H9 (cell line): Measurements from ENCODE around the gene FN1. TPM values are rescaled to one million over a fixed set of nuclear protein-coding genes. Genes with fewer than 3 reads are reported as not detected.

Experiments used
- DNase-seq: peaks from one replicate; pipeline ENCODE4 v3.0.0-alpha.2; 2017
- H2AFZ ChIP-seq: one replicate; pipeline ENCODE4 v1.6.1; 2013; ENCODE audit warnings: mild to moderate bottlenecking, low read length, control low read depth, moderate library complexity
- H2AK5ac ChIP-seq: 2 replicates; pipeline ENCODE4 v1.6.1; 2013; ENCODE audit warnings: low read length, control low read depth, mixed read lengths; ENCODE audit not compliant: insufficient read length
- H2BK120ac ChIP-seq: one replicate; pipeline ENCODE4 v1.6.1; 2013; ENCODE audit warnings: low read depth, mild to moderate bottlenecking, low read length, control low read depth, inconsistent platforms; ENCODE audit not compliant: poor library complexity, severe bottlenecking
- H2BK12ac ChIP-seq: 2 replicates; pipeline ENCODE4 v1.6.1; 2013; ENCODE audit warnings: low read length, control low read depth, mixed read lengths, low read depth; ENCODE audit not compliant: insufficient read length
- H2BK15ac ChIP-seq: 2 replicates; pipeline ENCODE4 v1.6.1; 2013; ENCODE audit warnings: low read depth, low read length, control low read depth
- H2BK20ac ChIP-seq: one replicate; pipeline ENCODE4 v1.6.1; 2013; ENCODE audit warnings: low read depth, mild to moderate bottlenecking, low read length, control low read depth, inconsistent platforms; ENCODE audit not compliant: poor library complexity, severe bottlenecking
- H2BK5ac ChIP-seq: 2 replicates; pipeline ENCODE4 v1.6.1; 2013; ENCODE audit warnings: low read length, control low read depth, mixed read lengths; ENCODE audit not compliant: insufficient read length
- H3K14ac ChIP-seq: 2 replicates; pipeline ENCODE4 v1.6.1; 2013; ENCODE audit warnings: low read length, control low read depth; ENCODE audit not compliant: insufficient read depth
- H3K18ac ChIP-seq: 2 replicates; pipeline ENCODE4 v1.6.1; 2013; ENCODE audit warnings: low read depth, mild to moderate bottlenecking, mixed read lengths, low read length, control low read depth; ENCODE audit not compliant: insufficient read length
- H3K23ac ChIP-seq: 2 replicates; pipeline ENCODE4 v1.6.1; 2013; ENCODE audit warnings: low read length, control low read depth, mixed read lengths, low read depth; ENCODE audit not compliant: insufficient read length
- H3K23me2 ChIP-seq: 2 replicates; pipeline ENCODE4 v1.6.1; 2013; ENCODE audit warnings: low read depth, mild to moderate bottlenecking, mixed read lengths, low read length, control low read depth; ENCODE audit not compliant: insufficient read length, poor library complexity, severe bottlenecking
- H3K27ac ChIP-seq: 2 replicates; pipeline ENCODE4 v1.5.1; 2013; ENCODE audit warnings: low read length, control low read depth, mixed read lengths, low read depth; ENCODE audit not compliant: insufficient read length
- H3K27me3 ChIP-seq: 2 replicates; pipeline ENCODE4 v1.6.1; 2013; ENCODE audit warnings: low read length, control low read depth, inconsistent platforms; ENCODE audit not compliant: insufficient read depth
- H3K4ac ChIP-seq: 2 replicates; pipeline ENCODE4 v1.6.1; 2013; ENCODE audit warnings: low read depth, mild to moderate bottlenecking, control low read depth, inconsistent platforms, low read length, moderate library complexity
- H3K4me1 ChIP-seq: 2 replicates; pipeline ENCODE4 v1.6.1; 2013; ENCODE audit warnings: low read length, control low read depth, inconsistent platforms; ENCODE audit not compliant: insufficient read depth
- H3K4me2 ChIP-seq: 2 replicates; pipeline ENCODE4 v1.6.1; 2013; ENCODE audit warnings: low read length, control low read depth, mixed read lengths; ENCODE audit not compliant: insufficient read length, insufficient read depth
- H3K56ac ChIP-seq: 2 replicates; pipeline ENCODE4 v1.6.1; 2013; ENCODE audit warnings: low read depth, mild to moderate bottlenecking, mixed read lengths, low read length, control low read depth; ENCODE audit not compliant: insufficient read length
- H3K79me1 ChIP-seq: 2 replicates; pipeline ENCODE4 v1.6.1; 2013; ENCODE audit warnings: low read depth, mild to moderate bottlenecking, moderate library complexity, low read length, control low read depth, inconsistent platforms; ENCODE audit not compliant: insufficient read depth, poor library complexity, severe bottlenecking
- H3K79me2 ChIP-seq: 2 replicates; pipeline ENCODE4 v1.6.1; 2013; ENCODE audit warnings: low read length, control low read depth, inconsistent platforms; ENCODE audit not compliant: insufficient read depth
- H3K9ac ChIP-seq: 2 replicates; pipeline ENCODE4 v1.6.1; 2013; ENCODE audit warnings: low read length, control low read depth, mixed read lengths; ENCODE audit not compliant: insufficient read length; ENCODE audit errors: extremely low read depth
- H3K9me3 ChIP-seq: one replicate; pipeline ENCODE4 v1.6.1; 2013; ENCODE audit warnings: low read depth, low read length, inconsistent platforms; ENCODE audit not compliant: control insufficient read depth
- H3T11ph ChIP-seq: one replicate; pipeline ENCODE4 v1.6.1; 2013; ENCODE audit warnings: mild to moderate bottlenecking, low read length, control low read depth, inconsistent platforms
- H4K20me1 ChIP-seq: one replicate; pipeline ENCODE4 v1.6.1; 2013; ENCODE audit not compliant: control insufficient read depth, insufficient read length, insufficient read depth
- H4K5ac ChIP-seq: 2 replicates; pipeline ENCODE4 v1.6.1; 2013; ENCODE audit warnings: low read depth, mild to moderate bottlenecking, mixed read lengths, low read length, control low read depth; ENCODE audit not compliant: insufficient read length
- H4K8ac ChIP-seq: replicated peaks from 2 replicates; pipeline ENCODE4 v1.6.1; 2013; ENCODE audit warnings: low read length, control low read depth, mixed read lengths, low read depth; ENCODE audit not compliant: insufficient read length
- H4K91ac ChIP-seq: 2 replicates; pipeline ENCODE4 v1.6.1; 2013; ENCODE audit warnings: low read depth, mild to moderate bottlenecking, moderate library complexity, mixed read lengths, low read length, control low read depth; ENCODE audit not compliant: insufficient read length
- H3K27ac Mint-ChIP-seq, 3 experiments: 2 replicates in 2 of 3; 3 replicates in 1 of 3; pipeline ENCODE4 v1.8.0; 2020 to 2021; ENCODE audit warnings: mixed read lengths in 3 of 3, mild to moderate bottlenecking in 1 of 3, moderate library complexity in 1 of 3
- H3K27me3 Mint-ChIP-seq: 2 replicates; pipeline ENCODE4 v1.8.0; 2021; ENCODE audit warnings: low read depth, mild to moderate bottlenecking, moderate library complexity, mixed read lengths
- H3K36me3 Mint-ChIP-seq, 3 experiments: 2 replicates in 2 of 3; 3 replicates in 1 of 3; pipeline ENCODE4 v1.8.0; 2020 to 2021; ENCODE audit warnings: low read depth in 3 of 3, mixed read lengths in 3 of 3; ENCODE audit not compliant: insufficient read depth in 1 of 3
- H3K4me1 Mint-ChIP-seq, 2 experiments: 2 replicates each; pipeline ENCODE4 v1.8.0; 2020; ENCODE audit warnings: mixed read lengths in 2 of 2
- H3K4me3 Mint-ChIP-seq, 2 experiments: 2 replicates in 1 of 2; 3 replicates in 1 of 2; pipeline ENCODE4 v1.8.0; 2020 to 2021; ENCODE audit warnings: mild to moderate bottlenecking in 2 of 2, mixed read lengths in 2 of 2, moderate library complexity in 1 of 2
- H3K9me3 Mint-ChIP-seq, 2 experiments: 2 replicates in 1 of 2; 3 replicates in 1 of 2; pipeline ENCODE4 v1.8.0; 2020; ENCODE audit warnings: mild to moderate bottlenecking in 2 of 2, mixed read lengths in 2 of 2, moderate library complexity in 1 of 2
- CTCF ChIP-seq: fragments of 200-600 bp; sonication (generic); conservative IDR thresholded peaks from 3 replicates; pipeline ENCODE4 v1.8.0; 2021; ENCODE audit warnings: antibody characterized with exemption, mild to moderate bottlenecking
- WGBS: extraction: QIAGEN DNeasy Blood & Tissue Kit; methylation state at CpG from one replicate; pipeline ENCODE4 v1.1.7; 2013; ENCODE audit warnings: missing lambda C conversion rate, low lambda C conversion rate, mixed read lengths; ENCODE audit not compliant: insufficient read length; ENCODE audit errors: extremely low coverage; 5-methylcytosine and 5-hydroxymethylcytosine counted together
- total RNA-seq: library from RNA; stranded (reverse); gene quantifications from 2 replicates; pipeline ENCODE4 v1.2.1, GENCODE V29; 2021

FN1 gene
- total RNA-seq, 1 experiment from 2014 or later, result 56.0 TPM

- no peak overlapping the region for H3K18ac ChIP-seq
- H2BK12ac ChIP-seq, result no peak overlapping the region
- no peaks in the 10 kb centered on the region for H3K27me3 Mint-ChIP-seq
- no peak overlapping the region for H3K4ac ChIP-seq
- H3K27me3 ChIP-seq, result no peaks in the 10 kb centered on the region
- H2BK120ac ChIP-seq, result no peak overlapping the region
- no peak overlapping the region for H3K4me2 ChIP-seq
- H3K27ac ChIP-seq, result no peak overlapping the region
- no peak overlapping the region for H3K56ac ChIP-seq
- no peak overlapping the region for H2AFZ ChIP-seq
- no peak overlapping the region for H3K27ac Mint-ChIP-seq
- H3K36me3 Mint-ChIP-seq, result peaks cover 9 to 34% (median 16%) of the 10 kb centered on the region in 3 experiments; a peak in 6 of 7 replicates
- no peaks in the 10 kb centered on the region for H3K9me3 ChIP-seq
- no peaks in the 10 kb centered on the region for H3K79me1 ChIP-seq
- TF ChIP-seq CTCF, result no peak
- no peaks in the 10 kb centered on the region for H3K79me2 ChIP-seq
- no peak overlapping the region for H3K4me3 Mint-ChIP-seq
- H3K9ac ChIP-seq, result no peak overlapping the region
- no peak for DNase-seq
- H4K20me1 ChIP-seq, result no peaks in the 10 kb centered on the region
- H3K9me3 Mint-ChIP-seq, result no peaks in the 10 kb centered on the region
- no peak overlapping the region for H3K23ac ChIP-seq
- H4K8ac ChIP-seq, result no peak overlapping the region
- H3K14ac ChIP-seq, result no peak overlapping the region
- H3K23me2 ChIP-seq, result no peaks in the 10 kb centered on the region
- no peak overlapping the region for H4K91ac ChIP-seq
- no peak overlapping the region for H2AK5ac ChIP-seq
- no peak overlapping the region for H3T11ph ChIP-seq
- H2BK15ac ChIP-seq, result no peak overlapping the region
- no peak overlapping the region for H2BK20ac ChIP-seq
- H4K5ac ChIP-seq, result no peak overlapping the region
- H3K4me1 Mint-ChIP-seq, result peaks cover 8 to 9% of the 10 kb centered on the region in 2 experiments
- H3K4me1 ChIP-seq, result peaks cover 5% of the 10 kb centered on the region; the same call in 1 of the 2 replicates
- WGBS, result no CpG with 5 or more reads among the region's 7 CpGs
- H2BK5ac ChIP-seq, result no peak overlapping the region
Measured at GRCh38 chr2:215384710-215385109, 51.2 kb downstream of the FN1 start.
